HepG2 (cell line): ENCODE data around the gene METAP1D. TPM values are rescaled to one million over a fixed set of nuclear protein-coding genes. Genes with fewer than 3 reads are reported as not detected.

ENCODE experiments used
- DZIP1 ChIP-seq: sonication (generic); formaldehyde crosslinking; IDR thresholded peaks from 2 replicates; pipeline ENCODE4 v1.5.0; 2020; ENCODE audit warnings: mild to moderate bottlenecking, missing genetic modification reagents
- E2F1 ChIP-seq: sonication (generic); formaldehyde crosslinking; IDR thresholded peaks from 2 replicates; pipeline ENCODE4 v1.5.0; 2020; ENCODE audit warnings: missing genetic modification reagents
- HMGA1 ChIP-seq: sonication (generic); formaldehyde crosslinking; conservative IDR thresholded peaks from 2 replicates; pipeline ENCODE4 v1.4.0; 2020; ENCODE audit warnings: missing genetic modification reagents
- HNF1A ChIP-seq, 2 experiments: sonication (generic) in 1 of 2; formaldehyde crosslinking in 1 of 2; IDR thresholded peaks; 2 replicates each; pipeline versions ENCODE4 v1.4.0 to v1.6.1; 2016 to 2020; ENCODE audit warnings: borderline replicate concordance in 1 of 2, low read depth in 1 of 2, mild to moderate bottlenecking in 1 of 2, missing genetic modification reagents in 1 of 2
- HNF4G ChIP-seq, 2 experiments: sonication (generic) in 1 of 2; formaldehyde crosslinking in 1 of 2; IDR thresholded peaks; 2 replicates each; pipeline versions ENCODE4 v1.4.0 to v1.6.1; 2011 to 2020; ENCODE audit warnings: borderline replicate concordance in 2 of 2, low read depth in 2 of 2, mild to moderate bottlenecking in 2 of 2, low read length in 1 of 2, missing genetic modification reagents in 1 of 2, moderate library complexity in 1 of 2
- IRF1 ChIP-seq: sonication (generic); formaldehyde crosslinking; IDR thresholded peaks from 2 replicates; pipeline ENCODE4 v1.4.0; 2020; ENCODE audit warnings: low read depth, mild to moderate bottlenecking, missing genetic modification reagents
- RXRA ChIP-seq: sonication (generic); formaldehyde crosslinking; IDR thresholded peaks from 2 replicates; pipeline ENCODE4 v1.5.1; 2020; ENCODE audit warnings: missing genetic modification reagents
- SNRNP70 ChIP-seq: fragments of 200-400 bp; formaldehyde crosslinking; IDR thresholded peaks from 2 replicates; pipeline ENCODE4 v1.6.1; 2017; ENCODE audit warnings: mild to moderate bottlenecking, low read depth, low read length, moderate library complexity
- ZNF331 ChIP-seq: sonication (generic); formaldehyde crosslinking; IDR thresholded peaks from 2 replicates; pipeline ENCODE4 v1.4.0; 2020; ENCODE audit warnings: missing genetic modification reagents
- ZNF567 ChIP-seq: sonication (generic); formaldehyde crosslinking; IDR thresholded peaks from 2 replicates; pipeline ENCODE4 v1.8.1; 2023; ENCODE audit warnings: mild to moderate bottlenecking, missing genetic modification reagents, borderline replicate concordance
- ZNF572 ChIP-seq: sonication (generic); formaldehyde crosslinking; IDR thresholded peaks from 2 replicates; pipeline ENCODE4 v1.5.1; 2020; ENCODE audit warnings: mild to moderate bottlenecking, missing genetic modification reagents
- ZNF790 ChIP-seq: sonication (generic); formaldehyde crosslinking; IDR thresholded peaks from 2 replicates; pipeline ENCODE4 v1.8.0; 2022; ENCODE audit warnings: missing genetic modification reagents, mild to moderate bottlenecking, borderline replicate concordance
- polyA plus RNA-seq, 8 experiments: library from polyadenylated mRNA; depleted of rRNA in 3 of 8; stranded (reverse) in 7 of 8; unstranded in 1 of 8; fragments of >200 nt; fragmentation: Illumina TruSeq in 4 of 8; extraction: Trizol in 4 of 8; gene quantifications; 2 replicates each; pipeline versions ENCODE4 v1.2.1 to v1.2.3, GENCODE V29; 2011 to 2016; ENCODE audit warnings: low read depth in 4 of 8, missing spikeins in 1 of 8, mixed read lengths in 1 of 8; ENCODE audit not compliant: insufficient read depth in 1 of 8
- total RNA-seq, 5 experiments: library from RNA; depleted of rRNA; stranded (reverse); fragments of >200 nt; fragmentation: Illumina TruSeq; extraction: Trizol; gene quantifications; 2 replicates each; pipeline ENCODE4 v1.2.3, GENCODE V29; 2016; ENCODE audit warnings: low read depth in 1 of 5
- TF ChIP-seq, protein P1 (sequence below): sonication (generic); formaldehyde crosslinking; IDR thresholded peaks from 2 replicates; pipeline ENCODE4 v1.4.0; 2020; ENCODE audit warnings: mild to moderate bottlenecking, missing genetic modification reagents
- TF ChIP-seq, protein P2 (sequence below): sonication (generic); formaldehyde crosslinking; IDR thresholded peaks from 2 replicates; pipeline ENCODE4 v1.9.0; 2022; ENCODE audit warnings: missing genetic modification reagents, mild to moderate bottlenecking, borderline replicate concordance

Gene METAP1D
- total and polyA plus RNA-seq, 2 of the 13 experiments (the other 11 are each of a cell fraction or from before 2014, with no cell fraction given): 14.7 to 21.6 TPM

DNA sequence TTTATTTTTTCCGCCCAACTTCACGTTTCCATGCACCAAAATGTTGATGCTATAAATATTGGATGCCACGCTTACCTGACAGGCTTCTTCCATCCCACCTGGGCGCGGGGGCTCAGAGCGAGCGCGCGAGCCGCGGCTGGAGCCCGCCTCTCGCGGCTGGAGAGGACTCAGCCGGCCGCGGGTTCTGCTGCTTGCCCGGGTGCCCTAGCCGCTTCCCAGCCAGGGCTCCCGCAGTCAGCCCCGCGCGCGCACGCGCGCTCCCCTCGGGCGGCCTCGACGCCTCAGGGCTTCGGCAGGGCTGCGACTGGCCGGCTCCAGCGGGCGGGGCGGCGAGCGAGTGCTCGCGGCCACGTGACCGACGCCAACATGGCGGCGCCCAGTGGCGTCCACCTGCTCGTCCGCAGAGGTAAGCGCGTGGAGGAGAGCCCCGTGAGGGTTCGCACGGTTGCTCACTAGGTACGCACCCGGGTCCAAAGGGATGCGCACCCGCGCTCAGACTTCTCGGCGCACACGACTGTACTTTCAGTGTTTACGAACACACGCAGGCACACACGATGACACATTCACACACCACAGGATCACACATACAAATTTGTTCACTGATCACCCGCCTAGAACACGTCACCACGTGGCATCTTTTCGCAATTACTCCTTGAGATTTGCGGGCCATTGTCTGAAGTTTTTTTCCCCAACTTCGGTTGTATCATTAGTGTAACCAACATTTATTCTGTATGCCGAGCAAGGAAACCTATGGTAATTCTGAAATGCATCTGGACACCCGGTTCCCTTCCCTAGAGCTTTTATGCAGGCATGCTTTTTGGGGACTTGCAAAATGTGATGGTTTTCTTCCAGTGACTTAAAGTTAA, at the start of gene METAP1D (continued):
- TF ChIP-seq ZNF790 (peak; percentile 85; the same call in 1 of the 2 replicates), SNRNP70 (no peak), ZNF331 (CRISPR knock-in tag) (peak; percentile 99), HNF1A (IDR thresholded peaks at IDR 0.05; ENCODE audit: low read depth) (no peak), HNF1A (CRISPR knock-in tag; IDR thresholded peaks at IDR 0.05; ENCODE audit: borderline replicate concordance) (peak; percentile 90), ZNF567 (peak; percentile 98; the same call in 1 of the 2 replicates), IRF1 (CRISPR knock-in tag) (peak; percentile 88), RXRA (CRISPR knock-in tag) (peak; percentile 92), ZNF572 (CRISPR knock-in tag) (no peak), DZIP1 (CRISPR knock-in tag) (peak; percentile 98), HMGA1 (no peak), E2F1 (CRISPR knock-in tag) (peak; percentile 81), HNF4G (IDR thresholded peaks at IDR 0.05; ENCODE audit: borderline replicate concordance, low read depth, low read length) (peak; percentile 61; the same call in 1 of the 2 replicates), HNF4G (CRISPR knock-in tag; IDR thresholded peaks at IDR 0.05; ENCODE audit: borderline replicate concordance, low read depth) (peak; percentile 73)
- TF ChIP-seq, protein P1, sequence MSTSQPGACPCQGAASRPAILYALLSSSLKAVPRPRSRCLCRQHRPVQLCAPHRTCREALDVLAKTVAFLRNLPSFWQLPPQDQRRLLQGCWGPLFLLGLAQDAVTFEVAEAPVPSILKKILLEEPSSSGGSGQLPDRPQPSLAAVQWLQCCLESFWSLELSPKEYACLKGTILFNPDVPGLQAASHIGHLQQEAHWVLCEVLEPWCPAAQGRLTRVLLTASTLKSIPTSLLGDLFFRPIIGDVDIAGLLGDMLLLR: peak; percentile 100
- TF ChIP-seq, protein P2, sequence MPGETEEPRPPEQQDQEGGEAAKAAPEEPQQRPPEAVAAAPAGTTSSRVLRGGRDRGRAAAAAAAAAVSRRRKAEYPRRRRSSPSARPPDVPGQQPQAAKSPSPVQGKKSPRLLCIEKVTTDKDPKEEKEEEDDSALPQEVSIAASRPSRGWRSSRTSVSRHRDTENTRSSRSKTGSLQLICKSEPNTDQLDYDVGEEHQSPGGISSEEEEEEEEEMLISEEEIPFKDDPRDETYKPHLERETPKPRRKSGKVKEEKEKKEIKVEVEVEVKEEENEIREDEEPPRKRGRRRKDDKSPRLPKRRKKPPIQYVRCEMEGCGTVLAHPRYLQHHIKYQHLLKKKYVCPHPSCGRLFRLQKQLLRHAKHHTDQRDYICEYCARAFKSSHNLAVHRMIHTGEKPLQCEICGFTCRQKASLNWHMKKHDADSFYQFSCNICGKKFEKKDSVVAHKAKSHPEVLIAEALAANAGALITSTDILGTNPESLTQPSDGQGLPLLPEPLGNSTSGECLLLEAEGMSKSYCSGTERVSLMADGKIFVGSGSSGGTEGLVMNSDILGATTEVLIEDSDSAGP (CRISPR knock-in tag): peak; percentile 97
